H1 (cell line): ENCODE data around the gene GPR42. TPM values are rescaled to one million over a fixed set of nuclear protein-coding genes. Genes with fewer than 3 reads are reported as not detected.

Experiments used
- CTCF ChIA-PET: fragments of 300-600 bp; sonication (Branson Sonifier 250); formaldehyde crosslinking; loops from one replicate; lab custom pipeline; 2021; ENCODE audit not compliant: partially characterized antibody; lab: Charles Lee
- POLR2A ChIA-PET: fragments of 300-600 bp; sonication (Branson Sonifier 250); formaldehyde crosslinking; loops from one replicate; lab custom pipeline; 2021; ENCODE audit warnings: inconsistent platforms; ENCODE audit not compliant: partially characterized antibody; lab: Charles Lee
- DNase-seq, 2 experiments: peaks; one replicate each; pipeline versions ENCODE4 v3.0.0 to v3.0.0-alpha.2; 2010 to 2022; ENCODE audit warnings: low spot score in 2 of 2, low read depth in 1 of 2, mixed read lengths in 1 of 2
- FAIRE-seq: peaks from 2 replicates; lab custom pipeline; 2011; peaks lifted over from hg19 to GRCh38; lab: Jason Lieb, UNC
- H2AFZ ChIP-seq: 2 replicates; pipeline ENCODE4 v1.8.1; 2012; ENCODE audit warnings: low read length, inconsistent platforms
- H2AK5ac ChIP-seq: 2 replicates; pipeline ENCODE4 v1.6.1; 2013; ENCODE audit warnings: low read depth, low read length
- H2BK120ac ChIP-seq: replicated peaks from 2 replicates; pipeline ENCODE3; 2013; ENCODE audit warnings: low read depth, low read length, inconsistent platforms
- H2BK12ac ChIP-seq: 2 replicates; pipeline ENCODE4 v1.6.1; 2013; ENCODE audit warnings: low read depth, low read length
- H2BK15ac ChIP-seq: 2 replicates; pipeline ENCODE4 v1.6.1; 2013; ENCODE audit warnings: low read length
- H2BK20ac ChIP-seq: 2 replicates; pipeline ENCODE4 v1.6.1; 2013; ENCODE audit warnings: low read length
- H2BK5ac ChIP-seq: 2 replicates; pipeline ENCODE4 v1.6.1; 2013; ENCODE audit warnings: low read depth, low read length
- H3K14ac ChIP-seq: 2 replicates; pipeline ENCODE4 v1.6.1; 2013; ENCODE audit warnings: inconsistent platforms; ENCODE audit not compliant: insufficient read length
- H3K18ac ChIP-seq: 2 replicates; pipeline ENCODE4 v1.6.1; 2013; ENCODE audit warnings: low read length; ENCODE audit errors: extremely low read depth
- H3K23ac ChIP-seq: 2 replicates; pipeline ENCODE4 v1.6.1; 2013; ENCODE audit warnings: inconsistent platforms; ENCODE audit not compliant: insufficient read length
- H3K23me2 ChIP-seq: 2 replicates; pipeline ENCODE4 v1.6.1; 2013; ENCODE audit warnings: low read depth, low read length
- H3K27ac ChIP-seq: 2 replicates; pipeline ENCODE4 v1.6.1; 2011; ENCODE audit warnings: low read depth, low read length, inconsistent platforms
- H3K27me3 ChIP-seq, 4 experiments: replicated peaks in 1 of 4; 1 replicate in 1 of 4; 2 replicates in 3 of 4; pipeline versions ENCODE4 v1.6.1 to v1.8.1; 2011 to 2013; ENCODE audit warnings: low read length in 3 of 4, mild to moderate bottlenecking in 3 of 4, inconsistent platforms in 2 of 4, mixed read lengths in 2 of 4, moderate library complexity in 1 of 4; ENCODE audit not compliant: control insufficient read depth in 3 of 4, insufficient read depth in 3 of 4; ENCODE audit errors: extremely low read depth in 1 of 4
- H3K36me3 ChIP-seq, 4 experiments: 2 replicates each; pipeline versions ENCODE4 v1.6.1 to v1.8.1; 2011 to 2013; ENCODE audit warnings: mild to moderate bottlenecking in 4 of 4, low read length in 3 of 4, moderate library complexity in 2 of 4, control low read depth in 1 of 4, inconsistent platforms in 1 of 4; ENCODE audit not compliant: insufficient read depth in 4 of 4, control insufficient read depth in 2 of 4
- H3K4ac ChIP-seq: replicated peaks from 2 replicates; pipeline ENCODE3; 2013; ENCODE audit warnings: low read length, low read depth, mixed read lengths, inconsistent platforms; ENCODE audit not compliant: insufficient read length
- H3K4me1 ChIP-seq, 4 experiments: replicated peaks in 1 of 4; 1 replicate in 1 of 4; 2 replicates in 3 of 4; pipeline versions ENCODE4 v1.6.1 to v1.8.1; 2011 to 2013; ENCODE audit warnings: low read length in 3 of 4, inconsistent platforms in 2 of 4, mixed read lengths in 1 of 4; ENCODE audit not compliant: insufficient read depth in 4 of 4, control insufficient read depth in 3 of 4
- H3K4me2 ChIP-seq, 2 experiments: 2 replicates each; pipeline versions ENCODE4 v1.6.1 to v1.8.1; 2011 to 2013; ENCODE audit warnings: low read depth in 2 of 2, low read length in 2 of 2, control low read depth in 1 of 2, inconsistent platforms in 1 of 2, mild to moderate bottlenecking in 1 of 2; ENCODE audit not compliant: insufficient read depth in 1 of 2
- H3K4me3 ChIP-seq, 4 experiments: fragments of 200-600, 300-600 bp in 1 of 4; sonication (generic), shearing (Covaris generic), sonication (Bioruptor Twin) in 1 of 4; 2 replicates each; pipeline versions ENCODE4 v1.5.1 to v1.8.1; 2011 to 2016; ENCODE audit warnings: low read length in 4 of 4, low read depth in 3 of 4, control low read depth in 2 of 4, inconsistent platforms in 2 of 4, mild to moderate bottlenecking in 2 of 4, mixed read lengths in 1 of 4, moderate library complexity in 1 of 4; ENCODE audit not compliant: insufficient read depth in 2 of 4; ENCODE audit errors: extremely low read depth in 1 of 4
- H3K56ac ChIP-seq: replicated peaks from 2 replicates; pipeline ENCODE3; 2013; ENCODE audit warnings: low read depth, mild to moderate bottlenecking, mixed read lengths, low read length, inconsistent platforms; ENCODE audit not compliant: insufficient read length
- H3K79me1 ChIP-seq: 2 replicates; pipeline ENCODE4 v1.6.1; 2013; ENCODE audit warnings: low read depth, low read length, control low read depth
- H3K79me2 ChIP-seq, 2 experiments: 2 replicates each; pipeline versions ENCODE4 v1.6.1 to v1.8.1; 2012 to 2013; ENCODE audit warnings: low read length in 2 of 2, mild to moderate bottlenecking in 2 of 2, inconsistent platforms in 1 of 2; ENCODE audit not compliant: insufficient read depth in 2 of 2, control insufficient read depth in 1 of 2
- H3K9ac ChIP-seq, 4 experiments: replicated peaks in 1 of 4; 1 replicate in 1 of 4; 2 replicates in 3 of 4; pipeline versions ENCODE4 v1.6.1 to v1.8.1; 2011 to 2013; ENCODE audit warnings: low read depth in 3 of 4, low read length in 3 of 4, control low read depth in 2 of 4, mild to moderate bottlenecking in 2 of 4, moderate library complexity in 2 of 4, inconsistent platforms in 1 of 4; ENCODE audit errors: extremely low read depth in 1 of 4
- H3K9me3 ChIP-seq, 2 experiments: 2 replicates each; pipeline versions ENCODE4 v1.6.1 to v1.8.1; 2012 to 2013; ENCODE audit warnings: mild to moderate bottlenecking in 2 of 2, moderate library complexity in 2 of 2, control low read depth in 1 of 2, inconsistent platforms in 1 of 2, low read depth in 1 of 2, low read length in 1 of 2, mixed read lengths in 1 of 2; ENCODE audit not compliant: insufficient read depth in 2 of 2
- H4K20me1 ChIP-seq, 2 experiments: replicated peaks in 1 of 2; 2 replicates each; pipeline versions ENCODE3 to v1.8.1; 2011 to 2013; ENCODE audit warnings: inconsistent platforms in 2 of 2, low read length in 2 of 2, mild to moderate bottlenecking in 1 of 2; ENCODE audit not compliant: insufficient read depth in 2 of 2, control insufficient read depth in 1 of 2
- H4K5ac ChIP-seq: 2 replicates; pipeline ENCODE4 v1.6.1; 2013; ENCODE audit warnings: low read length, low read depth, mixed read lengths, inconsistent platforms; ENCODE audit not compliant: insufficient read length
- H4K8ac ChIP-seq: 2 replicates; pipeline ENCODE4 v1.8.0; 2013; ENCODE audit warnings: mild to moderate bottlenecking, moderate library complexity, low read length, inconsistent platforms; ENCODE audit not compliant: insufficient read depth; ENCODE audit errors: extremely low read depth
- H4K91ac ChIP-seq: replicated peaks from 2 replicates; pipeline ENCODE3; 2013; ENCODE audit warnings: low read length, mixed read lengths, inconsistent platforms; ENCODE audit not compliant: insufficient read length
- CBX5 ChIP-seq: fragments of 300-800, 300-1000 bp; sonication (generic); IDR thresholded peaks from 2 replicates; pipeline ENCODE4 v1.7.1; 2016; ENCODE audit warnings: antibody characterized with exemption, low read length, low read depth
- CBX8 ChIP-seq: fragments of 300-800, 300-1000 bp; sonication (generic); IDR thresholded peaks from 2 replicates; pipeline ENCODE4 v1.7.1; 2016; ENCODE audit warnings: low read depth, low read length, borderline replicate concordance
- CHD1 ChIP-seq: IDR thresholded peaks from 2 replicates; pipeline ENCODE4 v1.6.1; 2012; ENCODE audit warnings: low read depth, low read length, improper control_type of control experiment
- EZH2 ChIP-seq: fragments of 200-600 bp; sonication (generic); IDR thresholded peaks from 2 replicates; pipeline ENCODE4 v1.7.1; 2012; ENCODE audit warnings: low read depth, mild to moderate bottlenecking, moderate library complexity, low read length, inconsistent platforms; ENCODE audit not compliant: severe bottlenecking
- HDAC6 ChIP-seq: IDR thresholded peaks from one replicate; pipeline ENCODE4 v1.7.1; 2012; ENCODE audit warnings: low read depth, mild to moderate bottlenecking, inconsistent platforms, low read length, moderate library complexity
- JUN ChIP-seq: IDR thresholded peaks from 2 replicates; pipeline ENCODE4 v1.6.1; 2011; ENCODE audit warnings: low read depth, mild to moderate bottlenecking, improper control_type of control experiment, low read length
- KDM1A ChIP-seq: fragments of 200-600, 300-600 bp; sonication (generic); IDR thresholded peaks from 2 replicates; pipeline ENCODE4 v1.7.1; 2016; ENCODE audit warnings: mild to moderate bottlenecking, low read length, borderline replicate concordance
- POLR2A ChIP-seq, 2 experiments: IDR thresholded peaks; 1 replicate in 1 of 2; 2 replicates in 1 of 2; pipeline ENCODE4 v1.6.1; 2011; ENCODE audit warnings: low read depth in 2 of 2, low read length in 2 of 2, mild to moderate bottlenecking in 2 of 2; ENCODE audit errors: control extremely low read depth in 1 of 2
- POLR2AphosphoS5 ChIP-seq: IDR thresholded peaks from 2 replicates; pipeline ENCODE4 v1.6.1; 2011; ENCODE audit warnings: low read depth, low read length
- SIX5 ChIP-seq: IDR thresholded peaks from 2 replicates; pipeline ENCODE4 v1.6.1; 2011; ENCODE audit warnings: mild to moderate bottlenecking, low read depth, low read length
- SP1 ChIP-seq: IDR thresholded peaks from 2 replicates; pipeline ENCODE4 v1.6.1; 2011; ENCODE audit warnings: low read depth, low read length
- TAF1 ChIP-seq: IDR thresholded peaks from 2 replicates; pipeline ENCODE4 v1.6.1; 2011; ENCODE audit warnings: mild to moderate bottlenecking, low read depth, low read length
- TCF12 ChIP-seq: IDR thresholded peaks from 2 replicates; pipeline ENCODE4 v1.6.1; 2011; ENCODE audit warnings: low read depth, mild to moderate bottlenecking, low read length
- YY1 ChIP-seq: IDR thresholded peaks from 2 replicates; pipeline ENCODE4 v1.6.1; 2011; ENCODE audit warnings: low read depth, mild to moderate bottlenecking, low read length
- WGBS, 2 experiments: shearing (Covaris generic) in 1 of 2; methylation state at CpG; one replicate each; pipeline versions ENCODE4 v1.1.6 to v1.1.7; 2013 to 2015; ENCODE audit warnings: low lambda C conversion rate in 2 of 2, mixed read lengths in 2 of 2, inconsistent platforms in 1 of 2, low coverage in 1 of 2, missing lambda C conversion rate in 1 of 2; ENCODE audit not compliant: insufficient replicate concordance in 2 of 2, insufficient coverage in 1 of 2, insufficient read length in 1 of 2; ENCODE audit errors: extremely low coverage in 1 of 2, missing lambda C conversion rate in 1 of 2; 5-methylcytosine and 5-hydroxymethylcytosine counted together
- polyA plus RNA-seq, 7 experiments: library from polyadenylated mRNA; depleted of rRNA in 3 of 7; stranded (reverse) in 5 of 7; unstranded in 2 of 7; fragments of >200 nt in 5 of 7; fragments of 200-250 nt in 2 of 7; gene quantifications; 1 replicate in 5 of 7; 2 replicates in 1 of 7; 4 replicates in 1 of 7; pipeline versions ENCODE4 v1.2.1 to v1.2.3, GENCODE V29; 2011 to 2013; ENCODE audit warnings: missing spikeins in 2 of 7, mixed read lengths in 2 of 7
- total RNA-seq: library from RNA; stranded (reverse); fragmentation: NEBNext Ultra II Directional; extraction: Animal tissue kit (Norgen Biotek cat#: 25700); gene quantifications from 2 replicates; pipeline ENCODE4 v1.2.1, GENCODE V29; 2021

Gene GPR42
- total and polyA plus RNA-seq, 2 of the 8 experiments (the other 6 are each of a cell fraction or from before 2014, with no cell fraction given) = not detected

- no peak for FAIRE-seq
- H3K14ac ChIP-seq = no peak overlapping the region
- H3K36me3 ChIP-seq = no peaks in the 10 kb centered on the region
- no peak overlapping the region; the same call in 1 of the 2 replicates for H2BK12ac ChIP-seq
- DNase-seq = no peak
- H3K9me3 ChIP-seq = no peaks in the 10 kb centered on the region; a peak in 1 of 4 replicates
- peak overlapping the region; percentile 60; the same call in 1 of the 2 replicates for H2AK5ac ChIP-seq
- H4K20me1 ChIP-seq = no peaks in the 10 kb centered on the region
- H2BK20ac ChIP-seq = no peak overlapping the region
- 0 out of 2 replicates have a peak overlapping the region, but pooled peaks have one; percentile 46 for H2BK15ac ChIP-seq
- H3K4me1 ChIP-seq = no peaks in the 10 kb centered on the region
- POLR2A ChIA-PET = interaction anchor here (0.5 kb wide), 1 partner anchor 1404 kb away, joined by 3 read pairs; no protein-coding TSS in a partner anchor
- no peak overlapping the region for H2AFZ ChIP-seq
- WGBS, 2 experiments = 85% methylated on average over 12 of the region's 12 CpGs; no CpG with 5 or more reads in 1 of the 2 experiments
- H3K18ac ChIP-seq = no peak overlapping the region; the same call in 1 of the 2 replicates
- H3K9ac ChIP-seq = no peak overlapping the region
- no peak overlapping the region for H3K27ac ChIP-seq
- H3K79me1 ChIP-seq = no peaks in the 10 kb centered on the region
- no peak overlapping the region for H3K56ac ChIP-seq
- H3K4me2 ChIP-seq = no peak overlapping the region
- H3K4me3 ChIP-seq = no peak overlapping the region
- CTCF ChIA-PET = interaction anchor here (0.7 to 3.0 kb wide), 6 partner anchors 11 to 258 kb away, joined by 3 to 16 read pairs (median 3); partner anchors contain the start of gene FFAR3
- peaks cover 0 to 2% (median 0%) of the 10 kb centered on the region in 4 experiments; a peak in 1 of 7 replicates for H3K27me3 ChIP-seq
- no peak overlapping the region for H4K8ac ChIP-seq
- H3K23ac ChIP-seq = no peak overlapping the region
- H3K23me2 ChIP-seq = no peaks in the 10 kb centered on the region
- H3K4ac ChIP-seq = no peak overlapping the region
- H4K91ac ChIP-seq = no peak overlapping the region
- H2BK5ac ChIP-seq = no peak overlapping the region
- no peak overlapping the region for H2BK120ac ChIP-seq
- no peaks in the 10 kb centered on the region for H3K79me2 ChIP-seq
- no peak overlapping the region for H4K5ac ChIP-seq
- no peak for TF ChIP-seq CBX8
- TF ChIP-seq SP1 = no peak
- no peak for TF ChIP-seq JUN
- TF ChIP-seq CBX5 = no peak
- TF ChIP-seq HDAC6 = no peak
- no peak for TF ChIP-seq SIX5
- TF ChIP-seq YY1 = no peak
- TF ChIP-seq TAF1 = no peak
- TF ChIP-seq CHD1 = no peak
- no peak for TF ChIP-seq POLR2A (IDR thresholded peaks at IDR 0.05; ENCODE audit: control extremely low read depth in 1 of 2, low read depth in 2 of 2, low read length in 2 of 2)
- no peak for TF ChIP-seq EZH2
- no peak for TF ChIP-seq KDM1A
- no peak for TF ChIP-seq POLR2AphosphoS5
- TF ChIP-seq TCF12 = no peak
These were observed 4.8 kb downstream of the GPR42 start for GRCh38 chr19:35375505-35376307.
